ENCODE data around the gene PSORS1C2.

DNA sequence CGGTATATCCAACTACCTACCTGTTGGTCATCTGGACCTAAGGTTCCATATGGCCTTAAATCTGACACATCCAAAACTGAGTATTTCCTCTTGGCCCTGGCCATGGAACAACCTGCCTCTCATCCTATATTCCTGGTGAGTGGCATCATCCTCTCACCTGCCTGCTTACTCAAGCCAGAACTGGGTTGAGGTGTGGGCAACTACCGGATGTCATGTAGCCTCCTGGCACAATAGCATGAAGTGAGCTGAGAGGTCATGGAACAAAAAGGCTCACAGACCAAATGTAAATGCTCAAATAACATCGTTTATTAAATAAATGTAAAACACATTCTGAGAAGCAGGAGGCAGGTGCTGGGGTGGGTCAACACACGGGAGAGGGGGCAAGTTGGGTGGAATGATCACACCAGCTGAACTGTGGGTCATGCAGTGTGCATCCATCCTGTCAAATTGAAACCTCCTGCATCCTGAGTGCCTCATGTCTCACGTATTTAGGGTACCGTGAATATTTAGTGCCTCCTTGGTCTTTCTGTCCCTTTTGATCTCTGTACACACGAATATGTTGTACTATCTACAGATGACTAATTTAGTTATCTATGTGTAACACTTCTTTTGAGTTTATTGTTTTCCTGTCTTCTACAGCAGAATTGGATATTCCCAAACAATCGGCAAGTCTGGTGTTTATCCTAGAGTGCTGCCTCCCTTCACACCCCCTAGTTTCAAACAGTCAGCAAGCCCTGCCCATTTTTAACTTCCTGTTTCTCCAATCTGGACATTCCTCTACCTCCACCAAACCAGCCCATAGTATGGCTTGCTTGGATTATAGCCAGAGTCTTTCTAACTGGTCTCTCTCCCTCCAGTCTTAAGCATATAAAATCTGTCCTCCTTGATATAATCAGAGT, 39.5 kb upstream of the PSORS1C2 start:
- TF ChIP-seq, protein P1, sequence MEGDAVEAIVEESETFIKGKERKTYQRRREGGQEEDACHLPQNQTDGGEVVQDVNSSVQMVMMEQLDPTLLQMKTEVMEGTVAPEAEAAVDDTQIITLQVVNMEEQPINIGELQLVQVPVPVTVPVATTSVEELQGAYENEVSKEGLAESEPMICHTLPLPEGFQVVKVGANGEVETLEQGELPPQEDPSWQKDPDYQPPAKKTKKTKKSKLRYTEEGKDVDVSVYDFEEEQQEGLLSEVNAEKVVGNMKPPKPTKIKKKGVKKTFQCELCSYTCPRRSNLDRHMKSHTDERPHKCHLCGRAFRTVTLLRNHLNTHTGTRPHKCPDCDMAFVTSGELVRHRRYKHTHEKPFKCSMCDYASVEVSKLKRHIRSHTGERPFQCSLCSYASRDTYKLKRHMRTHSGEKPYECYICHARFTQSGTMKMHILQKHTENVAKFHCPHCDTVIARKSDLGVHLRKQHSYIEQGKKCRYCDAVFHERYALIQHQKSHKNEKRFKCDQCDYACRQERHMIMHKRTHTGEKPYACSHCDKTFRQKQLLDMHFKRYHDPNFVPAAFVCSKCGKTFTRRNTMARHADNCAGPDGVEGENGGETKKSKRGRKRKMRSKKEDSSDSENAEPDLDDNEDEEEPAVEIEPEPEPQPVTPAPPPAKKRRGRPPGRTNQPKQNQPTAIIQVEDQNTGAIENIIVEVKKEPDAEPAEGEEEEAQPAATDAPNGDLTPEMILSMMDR (IDR thresholded peaks at IDR 0.05): no peak
- TF ChIP-seq POLR2A (IDR thresholded peaks at IDR 0.05): no peak
